OCI-LY7 (cell line): ENCODE results near the gene SRGAP2C.
"Not testable (repeated sequence)": the region's sequence is repeated elsewhere in the genome, so short reads cannot be mapped to it uniquely, and the experiment has no call there.

ENCODE experiments used
- CTCF ChIP-seq: fragments of 200-600 bp; sonication (generic); conservative IDR thresholded peaks from 2 replicates; pipeline ENCODE4 v1.5.1; 2014; ENCODE audit warnings: mild to moderate bottlenecking, antibody characterized with exemption, low read length, moderate library complexity, mixed read lengths
- EZH2phosphoT487 ChIP-seq: fragments of 200-600 bp; sonication (generic); IDR thresholded peaks from 2 replicates; pipeline ENCODE4 v1.6.1; 2018; ENCODE audit warnings: low read depth, borderline replicate concordance, mild to moderate bottlenecking, mixed run types, antibody characterized with exemption, low read length, moderate library complexity, mixed read lengths

GRCh38 chr1:121400108-121400507 lies 215.3 kb downstream of the SRGAP2C start:
- not testable (repeated sequence) for TF ChIP-seq CTCF, EZH2phosphoT487
